Fibroblast of upper back skin (primary cell): Measurements from ENCODE around the gene NAP1L1.
"Not testable (repeated sequence)": the region's sequence is repeated elsewhere in the genome, so short reads cannot be mapped to it uniquely, and the experiment has no call there.

Source experiments
- DNase-seq: peaks from one replicate; pipeline ENCODE4 v3.0.0-alpha.2; 2013

The NAP1L1 gene

DNA sequence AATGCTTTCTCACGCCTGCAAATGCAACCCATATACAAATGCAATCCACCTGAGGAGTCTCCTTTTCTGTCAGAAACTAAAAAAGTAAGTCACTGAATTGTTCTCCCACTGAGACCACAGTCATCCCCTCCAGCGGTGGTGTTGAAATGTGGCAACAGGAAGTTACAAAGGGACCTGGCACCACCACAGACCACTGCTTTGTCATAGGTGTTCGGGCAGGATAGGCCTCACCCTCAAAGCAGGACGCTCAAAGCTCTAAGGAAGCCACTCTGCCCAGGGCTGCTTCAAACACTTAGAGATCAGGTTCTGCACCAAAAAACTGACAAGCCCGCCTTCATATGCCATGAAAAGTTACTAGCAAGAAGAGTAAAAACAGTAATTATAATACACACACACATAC is 64.2 kb downstream of the NAP1L1 start:
- DNase-seq, result peak; percentile 68

DNA sequence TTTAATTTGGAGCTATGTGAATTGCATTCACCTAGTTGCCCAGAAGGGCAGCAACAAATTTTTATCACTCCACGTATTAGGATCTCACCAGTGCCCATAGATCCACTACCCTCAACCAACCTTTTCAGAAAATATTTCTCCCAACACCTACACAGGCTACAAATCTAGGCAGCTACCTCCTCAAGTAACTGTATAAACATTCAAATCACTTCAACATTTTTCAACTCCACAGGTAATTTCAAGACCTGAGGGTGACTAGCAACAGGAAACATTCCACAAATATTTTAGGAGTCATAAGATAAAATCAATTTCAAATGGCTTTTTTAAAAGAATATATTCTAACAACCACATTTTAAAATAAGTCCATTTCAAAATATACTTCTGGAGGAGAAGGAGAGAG is 65.8 kb downstream of the NAP1L1 start:
- DNase-seq, result no peak

DNA sequence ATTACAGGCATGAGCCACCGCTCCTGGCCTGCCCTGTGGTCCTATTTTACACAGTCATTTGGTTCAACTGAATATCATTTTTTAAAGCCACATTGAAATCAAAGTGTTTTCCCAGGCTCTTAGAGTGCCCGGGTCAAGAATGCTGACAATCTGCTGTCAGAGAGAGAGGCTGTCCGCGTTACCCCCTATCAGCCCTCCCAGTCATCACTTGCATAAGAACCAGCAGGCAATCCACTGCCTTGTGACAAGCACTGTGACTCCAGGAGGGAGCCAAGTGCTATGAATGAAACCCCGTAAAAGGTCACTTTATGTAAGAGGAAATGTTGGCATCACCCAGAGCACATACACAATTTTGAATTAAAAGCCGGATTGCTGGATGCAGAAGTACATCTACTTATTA is 66.4 kb downstream of the NAP1L1 start:
- no peak for DNase-seq

DNA sequence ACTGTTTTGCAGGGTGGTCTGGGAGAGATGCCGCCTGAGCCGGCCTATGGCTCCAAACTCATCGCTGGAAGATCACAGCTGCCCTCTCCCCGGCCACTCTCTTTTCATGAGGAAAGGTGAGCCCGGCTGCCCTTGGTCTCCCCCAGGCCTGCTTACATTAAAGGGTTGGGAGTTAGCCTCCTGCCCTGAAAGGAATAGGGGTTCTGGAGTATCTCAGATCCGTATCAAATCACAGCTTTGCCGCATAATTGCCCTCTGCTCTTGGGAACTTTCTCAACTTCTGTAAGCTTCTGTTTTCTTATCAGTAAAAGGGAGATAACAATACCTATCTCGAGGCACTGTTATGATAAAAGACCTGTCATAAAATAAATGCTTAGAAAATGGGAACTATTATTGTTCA is 70.5 kb downstream of the NAP1L1 start:
- no peak for DNase-seq

DNA sequence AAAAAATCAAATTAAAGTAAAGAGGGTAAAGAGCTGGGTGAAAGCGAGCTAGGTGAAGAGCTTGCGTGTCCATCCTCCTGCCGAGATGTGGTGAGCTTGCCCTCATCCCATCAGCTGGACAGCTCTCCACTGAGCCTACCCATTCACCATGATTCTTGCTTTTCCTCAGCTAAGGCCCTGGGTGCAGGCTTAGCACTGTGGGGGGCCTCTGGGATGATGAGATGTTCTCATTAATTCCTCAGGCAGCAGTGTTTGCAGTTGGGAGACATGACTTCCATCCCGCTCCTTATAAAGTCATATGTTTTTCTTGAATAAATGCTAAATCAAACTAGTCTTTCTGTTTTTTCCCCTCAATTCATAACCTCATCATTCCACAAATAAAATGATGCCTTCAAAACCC is 70.9 kb downstream of the NAP1L1 start:
- no peak for DNase-seq

DNA sequence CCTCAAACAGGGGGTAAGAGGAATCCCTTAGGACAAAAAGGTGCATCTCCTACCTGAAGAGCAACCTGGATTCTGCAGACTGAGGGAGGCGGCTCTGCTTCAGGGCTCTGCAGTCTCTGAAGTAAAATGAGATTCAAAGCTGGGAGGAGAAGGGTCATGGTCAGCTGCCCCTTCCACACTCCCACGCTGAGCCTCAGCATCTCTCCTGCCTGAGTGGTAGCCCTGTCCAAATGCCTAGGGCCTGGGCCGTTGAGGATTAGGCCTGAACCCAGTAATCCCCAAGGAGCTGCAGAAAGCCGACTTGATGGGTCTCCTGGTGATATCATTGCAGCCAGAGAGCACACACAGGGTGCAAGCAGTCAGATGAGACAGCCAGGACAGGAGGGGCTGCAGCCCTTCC is 71.8 kb downstream of the NAP1L1 start:
- no peak for DNase-seq

DNA sequence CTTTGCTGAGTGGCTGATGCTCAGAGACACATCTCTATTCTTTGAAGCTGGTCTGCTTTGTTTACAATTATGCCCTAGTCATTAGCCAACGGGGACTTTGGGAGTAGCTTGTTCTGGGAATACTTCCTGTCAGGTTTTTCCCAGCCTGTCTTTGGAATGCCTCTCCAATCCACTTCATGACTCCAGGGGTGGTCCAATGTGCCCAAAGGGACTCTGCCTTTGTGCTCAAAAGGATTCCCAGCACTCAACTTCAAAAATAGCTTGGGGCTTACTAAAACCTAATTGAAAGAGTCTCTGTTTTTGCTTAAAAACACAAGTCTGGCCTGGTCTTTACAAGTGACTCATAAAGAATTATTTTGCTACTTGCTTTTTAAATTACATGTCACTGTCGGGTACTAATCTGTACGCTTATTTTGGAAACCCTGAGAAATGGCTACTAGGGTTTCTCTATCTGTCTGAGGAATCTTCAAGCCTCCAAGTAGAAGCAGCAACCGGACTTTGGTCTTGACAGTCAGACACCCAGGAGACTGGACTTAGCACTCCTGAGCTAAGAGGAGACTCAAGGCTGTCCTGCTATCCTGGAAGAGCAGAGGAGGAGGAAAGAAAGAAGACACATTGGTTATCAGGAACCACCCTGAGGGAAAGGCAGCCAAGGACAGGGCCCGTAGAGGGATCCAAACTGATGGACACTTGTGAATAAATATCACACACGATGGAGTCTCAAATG is 73.6 kb downstream of the NAP1L1 start:
- DNase-seq, result peak; percentile 69

DNA sequence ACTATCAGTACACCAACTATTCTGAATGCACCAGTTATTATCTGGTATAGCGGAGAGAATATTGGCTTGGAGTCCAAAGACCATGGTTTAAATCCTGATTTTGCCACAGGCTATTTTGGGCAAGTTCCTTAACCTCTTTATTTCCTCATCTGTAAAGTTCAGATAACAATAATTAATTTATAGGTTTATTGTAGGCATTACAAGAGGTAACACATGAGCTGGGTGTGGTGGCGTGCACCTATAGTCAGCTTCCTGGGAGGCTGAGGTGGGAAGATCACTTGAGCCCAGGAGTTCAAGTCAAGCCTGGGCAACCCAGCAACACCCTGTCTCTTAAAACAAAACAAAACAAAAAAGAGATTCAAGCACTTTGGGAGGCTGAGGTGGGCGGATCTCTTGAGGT is 76.1 kb downstream of the NAP1L1 start:
- DNase-seq, result no peak

DNA sequence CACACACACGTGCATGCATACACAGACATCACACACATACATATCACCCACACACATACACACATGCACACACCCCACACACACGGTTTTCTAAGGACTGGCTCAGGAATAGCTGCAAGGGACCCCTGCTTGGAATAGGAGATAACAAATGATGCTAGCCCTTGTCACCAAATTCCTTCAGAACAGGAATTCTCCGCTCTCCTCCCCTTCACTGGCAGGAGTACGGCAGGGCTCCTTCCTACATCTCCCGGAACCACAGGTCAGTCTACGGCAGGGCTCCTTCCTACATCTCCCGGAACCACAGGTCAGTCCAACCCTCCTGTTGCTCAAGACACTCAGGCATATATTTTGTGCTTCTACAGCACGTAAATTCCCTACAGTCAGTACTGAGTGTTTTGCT is 76.8 kb downstream of the NAP1L1 start:
- DNase-seq, result no peak

DNA sequence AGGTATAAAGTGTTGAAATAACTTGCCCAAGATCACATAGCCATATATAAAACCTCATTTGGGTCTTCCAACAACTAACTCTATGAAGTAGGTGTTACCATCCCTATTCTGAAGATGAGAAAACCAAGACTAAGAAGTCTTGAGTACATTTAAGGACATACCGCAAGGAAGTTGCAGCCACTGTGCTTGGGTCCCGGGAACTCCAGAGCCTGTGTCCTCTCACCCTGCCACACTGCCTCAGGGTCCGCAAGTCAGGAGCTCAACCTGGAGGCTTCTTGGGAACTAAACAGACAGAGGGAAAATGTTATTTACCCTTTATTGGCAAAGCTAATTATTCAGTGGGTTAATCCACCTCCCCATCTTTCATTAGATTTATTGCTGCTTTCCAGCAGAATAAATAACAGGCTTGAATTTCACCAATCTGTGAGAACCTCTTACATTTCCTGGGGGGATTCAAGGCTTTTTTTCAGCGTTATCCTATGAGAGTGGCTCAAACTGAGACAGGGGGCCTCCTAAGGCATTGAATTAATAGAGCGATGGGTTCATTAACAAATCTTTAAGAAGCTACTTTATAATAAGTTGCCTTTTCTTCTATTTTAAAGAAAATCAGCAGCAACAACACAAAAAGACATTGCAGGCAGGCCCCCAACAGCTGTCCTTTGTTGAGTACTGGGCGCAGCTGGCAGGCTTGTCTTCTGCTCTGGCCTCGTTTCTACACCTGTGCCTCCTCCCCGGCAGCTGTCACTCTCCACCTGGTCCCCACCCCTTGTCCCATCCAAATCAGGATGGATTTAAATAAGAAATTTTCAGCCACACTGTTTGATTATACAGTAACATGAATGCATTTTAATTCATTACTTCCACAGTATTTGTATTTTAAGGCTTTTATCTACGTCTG is 78.2 kb downstream of the NAP1L1 start:
- no peak for DNase-seq

DNA sequence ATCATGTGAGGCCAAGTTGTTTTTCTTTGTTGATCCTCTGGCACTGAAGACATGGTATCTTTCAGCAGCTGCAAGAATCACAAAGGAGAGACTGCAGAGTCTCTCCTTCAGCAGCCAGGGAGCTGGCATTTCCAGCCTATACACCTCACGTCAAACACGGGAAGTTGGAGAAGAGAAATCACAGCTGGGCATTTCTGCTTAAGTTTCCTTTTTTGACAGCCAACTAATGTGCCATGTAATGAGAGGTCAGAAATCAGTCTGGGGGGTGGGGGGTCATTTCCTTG is 81.2 kb downstream of the NAP1L1 start:
- DNase-seq, result no peak

DNA sequence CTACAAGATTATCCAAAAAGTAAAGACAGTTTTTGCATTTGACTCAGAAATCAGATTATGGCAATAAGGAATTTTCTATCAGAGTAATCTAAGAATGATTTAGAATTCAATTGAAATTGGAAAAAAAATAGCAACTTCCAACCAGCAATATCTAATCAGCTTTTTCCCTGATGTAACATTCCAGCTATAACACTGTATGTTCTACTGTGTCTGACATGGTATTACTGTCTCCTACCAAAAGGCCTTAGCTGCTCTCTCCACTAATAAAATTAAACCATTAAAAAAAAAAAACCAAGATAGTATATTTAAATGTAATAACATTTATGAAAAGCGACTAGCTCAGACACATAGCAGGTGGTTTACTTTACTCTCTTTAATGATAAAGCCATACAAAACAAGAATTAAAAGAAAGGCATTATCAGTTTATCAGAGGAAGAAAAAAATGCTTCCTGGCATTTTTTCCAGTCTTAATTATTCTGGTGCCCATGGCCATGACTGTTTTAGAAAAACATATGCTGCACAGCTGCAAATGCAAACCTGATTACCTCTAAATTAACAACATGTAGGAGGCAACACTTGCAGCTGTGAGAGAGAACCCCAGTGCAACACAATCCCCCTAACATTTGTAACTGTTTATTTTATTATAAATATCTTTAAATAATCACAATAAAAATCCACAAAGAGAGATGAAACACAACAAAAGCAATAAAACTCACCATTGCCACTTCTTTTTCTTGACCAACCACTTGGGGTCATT is 81.7 kb downstream of the NAP1L1 start:
- DNase-seq, result no peak

DNA sequence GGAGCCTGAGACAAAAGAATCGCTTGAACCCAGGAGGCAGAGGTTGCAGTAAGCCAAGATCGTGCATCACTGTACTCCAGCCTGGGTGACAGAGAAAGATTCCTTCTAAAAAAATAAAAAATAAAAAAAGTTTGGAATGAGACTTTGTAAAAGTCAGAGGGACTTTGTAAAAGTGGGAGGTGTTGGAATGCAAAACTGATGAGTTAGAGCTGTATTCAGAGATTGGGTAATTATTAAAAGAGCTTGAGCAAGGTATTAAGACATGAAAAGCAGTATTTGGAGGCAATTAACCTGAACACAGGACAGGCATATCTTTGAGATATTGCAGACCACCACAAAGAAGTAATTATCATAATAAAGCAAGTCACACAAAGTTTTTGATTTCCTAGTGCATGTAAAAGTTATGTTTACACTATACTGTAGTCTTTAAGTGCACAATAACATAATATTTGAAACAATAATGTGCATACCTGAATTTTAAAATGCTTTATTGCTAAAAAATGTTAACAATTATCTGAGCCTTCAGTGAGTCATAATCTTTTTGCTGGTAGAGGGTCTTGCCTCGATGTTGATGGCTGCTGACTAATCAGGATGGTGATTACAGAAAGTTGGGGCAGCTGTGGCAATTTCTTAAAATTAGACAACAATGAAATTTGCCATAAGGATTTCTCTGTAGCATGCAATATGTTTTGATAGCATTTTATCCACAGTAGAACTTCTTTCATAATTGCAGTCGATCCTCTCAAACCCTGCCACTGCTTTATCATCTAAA is 86.0 kb downstream of the NAP1L1 start:
- DNase-seq, result no peak

DNA sequence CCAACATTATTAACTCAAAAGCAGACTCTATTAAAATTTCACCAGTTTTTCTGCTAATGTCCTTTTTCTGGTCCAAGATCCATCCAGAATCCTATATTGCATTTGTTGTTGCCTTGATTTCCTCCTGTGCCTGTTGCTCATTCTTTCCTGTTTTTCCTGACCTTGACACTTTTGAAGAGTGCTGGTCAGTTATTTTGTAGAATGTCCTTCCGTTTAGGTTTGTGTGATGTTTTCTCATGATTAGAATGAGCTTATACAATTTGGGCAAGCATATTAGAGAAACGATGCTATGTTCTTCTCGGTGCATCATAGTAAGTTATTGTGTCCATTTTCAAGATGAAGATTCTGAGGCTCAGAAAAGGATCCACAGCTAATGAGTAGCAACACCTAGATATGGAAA is 86.8 kb downstream of the NAP1L1 start:
- no peak for DNase-seq

DNA sequence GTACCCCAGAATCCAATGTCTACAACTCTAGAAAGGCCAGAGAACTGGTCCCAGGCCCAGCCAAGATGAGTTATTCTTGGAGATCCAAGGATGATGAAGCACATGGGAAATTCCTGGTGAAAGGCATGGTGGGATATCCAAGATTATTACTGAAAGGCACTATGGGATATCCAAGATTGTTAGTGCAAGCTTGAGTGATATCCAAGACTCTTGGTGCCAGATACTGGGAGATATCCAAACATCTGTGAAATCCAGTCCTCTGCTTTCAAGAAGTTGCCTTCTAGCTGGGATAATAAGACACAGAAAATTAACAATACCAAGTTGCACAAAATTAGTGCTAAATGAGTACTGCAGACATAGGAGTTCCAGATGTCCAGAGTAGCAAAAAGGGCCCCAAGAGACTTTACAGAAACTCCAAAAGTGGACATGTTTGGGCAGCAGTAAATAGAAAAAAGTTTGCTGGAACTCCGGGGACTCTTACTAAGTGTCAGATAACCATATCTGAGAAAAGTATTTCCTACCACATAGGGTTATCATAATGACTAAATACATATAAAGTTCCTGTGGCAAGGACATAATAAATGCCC is 87.5 kb downstream of the NAP1L1 start:
- peak; percentile 23 for DNase-seq

DNA sequence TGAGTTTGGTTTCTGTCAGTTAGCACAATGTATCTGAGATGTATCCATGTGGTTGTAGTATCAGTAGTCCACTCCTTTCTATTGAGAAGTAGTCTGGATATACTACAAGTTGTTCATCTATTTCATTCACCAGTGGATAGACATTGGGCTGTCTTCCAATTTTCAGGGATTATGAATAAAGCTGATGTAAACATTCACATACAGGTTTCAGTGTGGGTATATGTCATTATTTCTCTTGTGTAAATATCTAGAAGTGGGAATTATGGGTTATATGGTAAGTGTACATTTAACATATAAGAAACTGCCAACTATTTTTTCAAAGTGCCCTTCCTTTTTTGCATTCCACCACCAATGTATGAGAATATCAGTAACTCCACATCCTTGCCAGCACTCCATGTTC is 88.8 kb downstream of the NAP1L1 start:
- no peak for DNase-seq

DNA sequence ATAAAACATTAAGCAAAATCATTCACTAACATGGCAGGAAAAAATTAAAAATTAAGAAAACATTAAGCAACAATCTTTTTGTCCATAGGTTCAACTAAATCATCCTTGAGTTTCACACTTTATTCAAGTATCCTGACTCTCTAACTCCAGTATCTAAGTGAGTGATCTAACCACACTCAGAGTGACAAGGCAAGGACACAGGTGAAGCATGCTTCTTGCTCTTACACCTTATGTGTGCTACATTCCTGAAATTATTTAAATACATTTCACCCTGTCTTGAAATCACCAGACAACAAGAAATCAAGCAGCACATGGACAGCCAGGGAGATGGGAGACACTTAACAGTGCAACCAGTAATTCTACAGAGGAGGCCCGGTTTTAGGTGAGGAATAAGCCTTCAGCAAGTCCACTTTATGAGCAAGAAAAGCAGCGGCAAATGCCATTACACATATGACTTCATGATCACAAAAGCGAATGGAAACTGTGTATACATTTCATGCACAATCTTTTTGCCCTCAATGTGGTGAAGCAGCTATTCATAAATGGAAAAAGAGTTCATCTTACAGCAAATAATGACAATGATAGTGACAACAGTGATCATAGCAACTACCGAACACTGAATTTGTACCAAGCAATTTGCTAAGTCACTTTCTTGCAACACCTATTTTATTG is 90.3 kb downstream of the NAP1L1 start:
- DNase-seq, result no peak

DNA sequence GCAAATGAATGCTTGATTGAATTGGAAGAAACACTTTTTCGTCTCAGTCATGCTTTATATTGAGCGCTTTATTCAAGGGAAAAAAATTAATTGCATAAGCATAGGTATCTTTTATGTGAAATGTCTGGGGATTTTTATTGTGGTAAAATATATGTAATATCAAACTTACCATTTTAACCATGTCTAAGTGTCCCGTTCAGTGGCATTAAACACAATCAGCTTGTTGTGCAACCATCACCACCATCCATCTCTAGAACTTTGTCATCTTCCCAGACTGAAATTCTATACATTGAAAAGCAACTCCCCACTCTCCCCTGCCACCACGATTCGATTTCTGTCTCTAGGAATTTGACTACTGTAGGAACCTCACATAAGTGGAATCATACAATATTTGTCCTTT is 92.7 kb downstream of the NAP1L1 start:
- DNase-seq, result no peak

DNA sequence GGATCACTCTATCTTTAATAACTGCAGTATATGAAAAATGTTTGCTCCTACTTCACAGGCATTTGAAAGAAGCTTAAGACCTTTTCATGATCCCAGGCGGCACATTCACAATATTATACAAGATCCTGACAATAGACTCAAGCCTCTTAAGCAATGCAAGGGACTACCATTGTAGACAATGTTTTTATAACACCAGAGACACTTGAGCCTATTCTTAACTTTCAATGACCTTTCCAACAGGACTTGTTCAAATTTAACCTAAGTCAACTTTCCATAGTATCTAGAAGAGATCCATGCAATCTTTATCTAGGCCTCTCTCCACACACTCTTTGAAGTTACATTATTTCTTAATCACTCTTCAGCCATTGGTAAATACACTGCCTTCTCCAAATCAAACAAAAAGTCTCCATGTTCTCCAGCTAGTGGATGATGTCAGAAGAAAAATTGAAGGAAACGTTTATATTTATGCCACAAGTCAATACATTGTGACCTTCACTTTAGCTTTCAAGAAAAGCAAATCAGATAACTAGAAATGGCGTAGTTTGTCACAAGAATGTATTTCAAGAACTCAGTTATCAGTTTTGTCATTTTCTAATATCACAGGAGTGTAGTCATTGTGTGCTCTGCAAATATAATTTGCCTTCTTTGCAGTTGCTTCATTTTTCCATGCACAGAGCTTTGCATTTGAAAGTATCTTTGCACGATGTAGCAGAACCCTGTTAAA is 94.1 kb downstream of the NAP1L1 start:
- DNase-seq, result no peak

DNA sequence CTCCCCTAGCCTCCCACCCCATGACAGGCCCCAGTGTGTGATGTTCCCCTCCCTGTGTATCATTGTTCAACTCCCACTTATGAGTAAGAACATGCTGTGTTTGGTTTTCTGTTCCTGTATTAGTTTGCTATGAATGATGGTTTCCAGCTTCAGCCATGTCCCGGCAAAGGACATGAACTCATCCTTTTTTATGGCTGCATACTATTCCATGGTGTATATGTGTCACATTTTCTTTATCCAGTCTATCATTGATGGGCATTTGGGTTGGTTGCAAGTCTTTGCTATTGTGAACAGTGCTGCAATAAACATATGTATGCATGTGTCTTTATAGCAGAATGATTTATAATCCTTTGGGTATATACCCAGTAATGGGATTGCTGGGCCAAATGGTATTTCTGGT is 96.8 kb downstream of the NAP1L1 start:
- DNase-seq, result not testable (repeated sequence)
